Measurements from ENCODE around the gene CD99. TPM values are rescaled to one million over a fixed set of nuclear protein-coding genes. Genes with fewer than 3 reads are reported as not detected.

CD99 gene
- total RNA-seq, 2 experiments from 2014 or later = 259 to 286 TPM

DNA sequence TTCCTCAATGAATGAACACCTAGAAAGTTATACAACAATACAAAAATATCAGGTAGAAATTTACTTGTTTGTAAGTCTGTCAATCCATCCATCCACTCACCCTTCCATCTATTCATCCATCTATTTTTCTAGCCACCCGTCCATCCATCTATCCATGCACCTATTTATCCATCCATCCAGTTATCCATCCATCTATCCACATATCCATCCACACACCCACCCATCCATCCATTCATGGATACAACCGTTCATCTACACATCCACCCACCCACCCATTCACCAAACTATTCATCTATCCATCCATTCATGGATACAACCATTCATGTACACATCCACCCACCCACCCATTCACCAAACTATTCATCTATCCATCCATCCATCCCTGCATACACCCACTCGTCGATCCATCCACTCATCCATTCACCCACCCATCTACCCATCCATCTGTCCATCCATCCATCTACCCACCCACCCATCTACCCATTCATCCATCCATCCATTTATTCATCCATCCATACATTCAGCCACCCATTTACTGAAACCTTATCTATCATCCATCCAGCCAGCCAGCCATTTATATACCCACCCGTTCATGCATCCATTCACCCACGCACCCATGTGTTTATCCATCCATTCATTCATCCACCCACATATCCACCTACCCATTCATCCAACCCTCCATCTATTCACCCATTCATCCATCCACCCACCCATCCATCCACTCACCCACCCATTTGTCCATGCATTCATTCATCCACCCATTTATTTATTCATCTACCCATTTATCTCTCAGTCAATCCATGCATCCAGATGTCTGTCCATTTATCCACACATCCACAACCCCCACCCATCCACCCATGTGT, 10.4 kb upstream of the CD99 start:
- H3K4me1 Mint-ChIP-seq = no peaks in the 10 kb centered on the region
- no peak for DNase-seq
- H3K27ac Mint-ChIP-seq = no peak overlapping the region
- ATAC-seq = no peak
- H3K27me3 Mint-ChIP-seq = no peaks in the 10 kb centered on the region
- H3K36me3 Mint-ChIP-seq = no peaks in the 10 kb centered on the region
- H3K9me3 Mint-ChIP-seq (ENCODE audit: low read depth) = no peaks in the 10 kb centered on the region
- H3K4me3 Mint-ChIP-seq = no peak overlapping the region
- CTCF ChIA-PET = no interaction called here

DNA sequence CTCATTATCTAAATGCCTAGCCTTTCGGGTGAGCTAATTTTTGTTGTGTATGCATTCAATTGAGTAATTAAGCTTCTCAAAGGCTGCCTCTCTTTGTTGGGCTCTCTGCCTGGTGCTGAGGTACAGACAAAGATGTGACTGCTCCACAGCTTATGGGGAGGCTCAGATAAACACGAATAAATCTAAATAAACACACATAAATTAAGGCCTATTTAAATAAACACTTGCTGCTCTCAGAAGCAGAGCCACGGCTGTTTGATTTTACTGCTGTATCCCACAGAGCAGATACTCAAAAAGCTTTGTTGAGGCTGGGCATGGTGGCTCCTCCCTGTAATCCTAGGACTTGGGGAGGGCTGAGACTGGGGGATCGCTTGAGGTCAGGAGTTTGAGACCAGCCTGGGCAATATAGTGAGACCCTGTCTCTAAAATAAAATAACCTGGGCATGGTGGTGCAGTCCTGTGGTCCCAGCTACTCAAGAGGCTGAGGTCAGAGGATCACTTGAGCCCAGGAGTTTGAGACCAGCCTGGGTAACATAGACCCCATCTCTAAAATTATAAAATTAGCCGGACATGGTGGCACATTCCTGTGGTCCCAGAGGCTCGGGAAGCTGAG, 8.4 kb upstream of the CD99 start:
- CTCF ChIA-PET = no interaction called here
- H3K27me3 Mint-ChIP-seq = peaks cover 5% of the 10 kb centered on the region
- no peak overlapping the region for H3K27ac Mint-ChIP-seq
- ATAC-seq = no peak
- H3K36me3 Mint-ChIP-seq = no peaks in the 10 kb centered on the region
- H3K4me3 Mint-ChIP-seq = no peak overlapping the region
- no peak for DNase-seq
- no peaks in the 10 kb centered on the region for H3K4me1 Mint-ChIP-seq
- H3K9me3 Mint-ChIP-seq (ENCODE audit: low read depth) = no peaks in the 10 kb centered on the region

DNA sequence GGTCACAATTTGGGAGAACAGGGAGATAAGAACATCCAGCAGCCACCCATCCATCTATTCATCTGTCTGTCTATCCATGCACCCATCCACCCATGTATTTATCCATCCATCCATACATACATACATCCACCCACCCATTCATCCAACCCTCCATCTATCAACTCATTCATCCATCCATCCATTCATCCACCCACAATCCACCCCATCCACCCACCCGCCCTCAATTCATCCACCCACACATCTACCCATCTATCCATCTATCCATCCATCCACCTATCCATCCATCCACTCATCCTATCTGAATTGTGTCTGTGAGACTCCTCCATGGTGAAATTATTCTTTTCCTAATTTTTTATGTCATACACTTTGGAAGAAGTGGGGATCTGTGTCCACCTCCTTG, 6.8 kb upstream of the CD99 start:
- H3K4me3 Mint-ChIP-seq = no peak overlapping the region
- no peaks in the 10 kb centered on the region for H3K4me1 Mint-ChIP-seq
- CTCF ChIA-PET = no interaction called here
- no peaks in the 10 kb centered on the region for H3K36me3 Mint-ChIP-seq
- H3K9me3 Mint-ChIP-seq (ENCODE audit: low read depth) = no peaks in the 10 kb centered on the region
- DNase-seq (no peak), ATAC-seq (no peak)
- H3K27ac Mint-ChIP-seq = no peak overlapping the region
- peaks cover 5% of the 10 kb centered on the region for H3K27me3 Mint-ChIP-seq

DNA sequence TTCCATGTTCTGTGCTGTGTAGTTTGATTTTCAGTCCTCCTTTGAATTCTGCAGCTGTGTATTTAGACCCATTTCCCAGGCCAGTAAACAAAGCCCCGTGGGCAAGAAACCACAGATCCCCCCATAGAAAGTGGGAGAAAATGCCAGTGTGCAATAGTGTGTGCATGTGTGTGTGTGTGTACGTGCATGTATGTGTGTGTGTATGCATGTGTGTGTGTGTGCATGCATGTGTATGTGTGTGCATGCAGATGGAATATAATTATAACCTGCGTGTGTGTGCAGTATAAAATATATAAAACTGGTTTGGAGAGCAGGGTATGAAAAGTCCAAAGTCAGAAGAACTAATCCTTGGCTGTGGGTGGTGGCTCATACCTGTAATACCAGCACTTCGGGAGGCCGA, 5.2 kb upstream of the CD99 start:
- Mint-ChIP-seq H3K27ac (no peak overlapping the region), H3K4me1 (no peaks in the 10 kb centered on the region), H3K27me3 (peaks cover 5% of the 10 kb centered on the region), H3K9me3 (ENCODE audit: low read depth) (no peaks in the 10 kb centered on the region), H3K4me3 (no peak overlapping the region), H3K36me3 (no peaks in the 10 kb centered on the region)
- CTCF ChIA-PET = no interaction called here
- no peak for ATAC-seq
- no peak for DNase-seq

DNA sequence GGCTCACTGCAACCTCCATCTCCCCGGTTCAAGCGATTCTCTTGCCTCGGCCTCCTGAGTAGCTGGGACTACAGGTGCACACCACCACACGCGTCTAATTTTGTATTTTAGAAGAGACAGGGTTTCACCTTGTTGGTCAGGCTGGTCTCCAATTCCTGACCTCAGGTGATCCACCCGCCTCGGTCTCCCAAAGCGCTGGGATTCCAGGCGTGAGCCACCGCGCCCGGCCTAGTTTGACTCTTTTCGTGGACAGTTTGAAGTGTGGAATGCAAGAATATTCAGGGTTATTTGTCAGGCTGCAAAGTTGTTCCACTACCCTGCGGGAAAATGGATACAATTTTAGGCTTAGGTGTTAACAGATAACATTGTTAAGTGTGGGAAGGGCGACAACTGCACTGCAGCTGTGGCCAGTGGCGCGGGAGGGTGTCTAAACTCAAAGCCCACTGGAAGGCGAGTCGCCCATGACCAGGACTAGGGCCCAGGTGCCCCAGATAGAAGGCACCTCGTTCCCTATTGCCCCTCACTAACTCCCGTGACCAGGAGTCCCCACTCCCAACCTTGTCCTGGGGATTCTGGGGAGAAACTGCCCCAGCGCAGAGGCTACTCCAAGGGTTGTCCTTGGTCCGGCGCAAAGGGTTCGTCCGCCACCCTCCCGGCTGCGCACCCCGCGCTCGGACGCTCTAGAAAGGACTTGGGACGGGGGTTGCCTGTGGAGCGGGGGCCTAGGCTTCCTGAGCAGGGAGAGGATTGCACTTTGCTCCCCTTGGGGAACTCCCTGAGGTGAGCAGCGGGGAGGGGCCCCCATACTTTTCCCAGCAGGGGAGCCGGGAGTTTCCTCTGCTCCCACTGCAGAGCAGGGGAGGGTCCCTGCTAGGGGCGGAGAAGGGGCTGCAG, 1.1 kb upstream of the CD99 start:
- Mint-ChIP-seq H3K36me3 (peaks cover 16% of the 10 kb centered on the region), H3K9me3 (ENCODE audit: low read depth) (no peaks in the 10 kb centered on the region), H3K27me3 (peaks cover 5% of the 10 kb centered on the region), H3K4me1 (peaks cover 17% of the 10 kb centered on the region), H3K27ac (no peak overlapping the region), H3K4me3 (peak overlapping the region; percentile 64)
- no peak for ATAC-seq
- no peak for DNase-seq
- CTCF ChIA-PET = no interaction called here

DNA sequence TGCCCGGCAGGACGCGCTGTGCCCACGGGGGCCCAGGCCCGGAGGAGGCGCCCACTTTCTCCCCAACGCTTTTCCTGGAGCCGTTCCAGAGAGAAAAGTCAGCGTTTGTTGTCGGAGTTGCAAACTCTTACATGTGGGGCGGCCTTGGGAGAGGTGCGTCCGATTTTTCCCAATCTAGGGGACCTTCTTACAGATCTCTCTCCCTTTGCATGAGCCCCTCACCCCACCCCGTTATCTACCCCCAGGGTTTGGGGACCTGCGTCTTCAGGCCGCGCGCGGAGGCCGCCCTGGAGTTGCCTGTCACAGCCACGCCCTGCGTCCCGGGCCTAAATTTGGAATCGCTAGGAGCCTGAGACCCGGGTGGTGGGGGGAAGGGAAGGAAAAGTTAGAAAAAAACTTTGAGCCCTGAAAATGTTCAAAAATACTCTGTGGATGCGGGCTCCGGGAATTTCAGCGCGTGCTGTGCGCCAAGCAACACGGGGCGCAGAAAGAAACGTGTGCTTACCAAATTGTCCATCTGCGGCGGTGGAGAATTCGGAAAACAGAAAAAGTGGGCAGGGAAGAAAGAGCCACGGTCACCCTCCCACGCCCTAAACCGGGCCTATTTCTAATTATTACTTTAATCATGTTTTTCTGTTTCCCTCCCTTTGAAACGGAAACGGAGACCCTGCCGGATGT, 587 bp downstream of the CD99 start:
- Mint-ChIP-seq H3K36me3 (peaks cover 24% of the 10 kb centered on the region), H3K27me3 (peaks cover 5% of the 10 kb centered on the region), H3K27ac (peak overlapping the region; percentile 96), H3K9me3 (ENCODE audit: low read depth) (no peaks in the 10 kb centered on the region), H3K4me1 (peaks cover 33% of the 10 kb centered on the region), H3K4me3 (peak overlapping the region; percentile 95)
- DNase-seq (peak; percentile 58), ATAC-seq (no peak)
- CTCF ChIA-PET = no interaction called here

DNA sequence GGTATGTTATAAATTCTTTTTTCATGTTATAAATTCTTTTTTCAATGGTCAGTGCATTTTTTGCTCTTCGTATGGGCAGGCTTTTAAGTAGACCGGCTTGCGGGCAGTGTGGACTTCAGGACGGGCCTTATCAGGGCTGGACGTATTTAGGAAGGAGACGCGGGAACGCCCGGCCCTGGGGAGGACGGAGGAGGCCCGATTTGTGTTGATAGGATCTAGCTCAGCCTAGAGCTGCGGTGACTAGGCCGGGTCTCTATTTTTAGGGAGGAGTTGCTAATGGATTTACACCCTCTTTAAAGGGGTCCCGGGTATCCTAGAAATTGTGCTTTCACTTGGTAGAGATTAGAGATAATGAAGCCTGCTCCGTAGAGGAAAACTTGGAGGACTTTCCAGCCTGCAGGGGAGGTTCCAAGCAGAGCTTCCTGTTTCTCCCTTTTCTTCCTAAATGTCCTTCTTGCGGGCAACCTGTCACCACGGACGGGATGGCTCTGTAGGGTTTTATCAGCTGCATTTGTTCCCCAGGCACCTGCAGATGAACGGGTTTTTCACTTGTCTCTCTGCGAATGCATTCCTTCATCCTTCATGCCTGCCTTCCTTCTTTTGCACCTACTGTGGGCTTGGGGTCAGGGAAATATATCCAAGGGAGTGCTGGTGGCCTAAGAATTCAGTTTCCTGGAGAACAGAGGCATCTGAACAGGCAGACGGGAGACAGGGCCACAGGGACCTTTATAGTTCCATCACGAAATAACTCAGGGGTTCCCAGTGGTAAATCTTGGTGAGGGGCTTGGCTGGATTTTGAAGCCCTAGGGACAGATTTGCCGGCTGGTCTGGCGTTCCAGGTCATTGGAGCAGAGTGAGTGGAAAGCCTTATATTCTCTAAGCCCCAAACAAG, 1.4 kb downstream of the CD99 start:
- ATAC-seq (no peak), DNase-seq (peak; percentile 58)
- peaks cover 28% of the 10 kb centered on the region for H3K36me3 Mint-ChIP-seq
- peak overlapping the region; percentile 96 for H3K27ac Mint-ChIP-seq
- H3K4me3 Mint-ChIP-seq = peak overlapping the region; percentile 95
- CTCF ChIA-PET = no interaction called here
- H3K9me3 Mint-ChIP-seq (ENCODE audit: low read depth) = no peaks in the 10 kb centered on the region
- no peaks in the 10 kb centered on the region for H3K27me3 Mint-ChIP-seq
- peaks cover 41% of the 10 kb centered on the region for H3K4me1 Mint-ChIP-seq

DNA sequence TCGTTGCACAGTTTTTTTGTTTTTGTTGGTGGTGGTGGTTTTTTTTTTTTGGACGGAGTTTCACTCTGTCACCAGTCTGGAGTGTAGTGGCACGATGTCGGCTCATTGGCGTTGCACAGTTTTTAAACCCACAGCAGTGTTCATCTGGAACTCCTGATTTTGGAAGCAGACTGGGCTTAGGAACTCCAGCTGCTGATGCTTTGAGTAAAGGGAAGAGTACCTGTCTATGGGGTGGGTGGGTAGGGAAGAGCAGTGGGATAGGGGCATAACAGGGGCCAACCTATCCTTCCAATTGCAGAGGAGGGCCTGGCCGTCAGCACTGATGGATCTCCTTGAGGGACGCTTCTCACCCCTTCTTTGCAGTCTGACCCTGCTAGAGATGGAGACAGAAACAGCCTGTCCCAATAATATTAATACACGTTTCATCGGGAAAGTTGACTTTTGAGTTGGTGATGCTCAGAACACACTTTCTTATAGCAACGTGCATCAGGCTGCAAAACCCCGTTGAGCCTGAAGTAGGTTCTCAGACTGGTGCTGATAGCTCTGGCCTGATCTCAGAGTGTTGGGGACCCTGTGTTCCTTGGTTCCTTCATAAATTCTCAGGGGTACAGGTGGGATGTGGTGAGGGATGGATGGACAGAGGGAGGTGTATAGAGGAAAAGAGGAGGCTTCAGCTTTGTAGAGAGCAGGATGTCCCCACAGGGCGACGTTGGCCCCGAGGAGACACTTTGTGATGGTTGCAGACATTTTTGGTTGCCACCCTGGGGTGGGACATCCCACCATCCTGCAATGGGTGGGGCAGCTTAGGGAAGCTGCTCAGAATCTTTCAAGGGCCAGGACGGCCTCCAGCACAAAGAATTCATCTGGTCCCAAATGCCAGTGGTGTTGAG, 2.3 kb downstream of the CD99 start:
- DNase-seq = peak; percentile 49
- CTCF ChIA-PET = no interaction called here
- Mint-ChIP-seq H3K27me3 (no peaks in the 10 kb centered on the region), H3K9me3 (ENCODE audit: low read depth) (no peaks in the 10 kb centered on the region), H3K4me1 (peaks cover 50% of the 10 kb centered on the region), H3K36me3 (peaks cover 30% of the 10 kb centered on the region), H3K4me3 (peak overlapping the region; percentile 95), H3K27ac (peak overlapping the region; percentile 96)
- no peak for ATAC-seq

DNA sequence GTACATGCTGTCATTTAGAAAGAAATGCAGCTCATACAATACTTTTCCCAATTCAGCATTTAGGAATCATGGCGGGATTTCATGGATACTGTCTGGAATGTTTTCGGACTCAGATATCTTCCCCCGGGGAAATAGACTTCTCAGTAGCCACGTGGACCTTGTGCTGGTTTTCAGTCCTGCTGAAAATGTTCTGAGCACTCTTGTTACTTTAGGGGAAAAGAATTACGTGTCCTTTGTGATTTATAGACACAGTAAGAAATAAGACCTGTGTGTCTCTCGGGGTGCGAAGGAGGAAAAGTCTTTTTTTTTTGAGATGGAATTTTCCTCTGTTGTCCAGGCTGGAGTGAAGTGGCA, 3.8 kb downstream of the CD99 start:
- H3K9me3 Mint-ChIP-seq (ENCODE audit: low read depth) = no peaks in the 10 kb centered on the region
- H3K36me3 Mint-ChIP-seq = peaks cover 40% of the 10 kb centered on the region
- peak overlapping the region; percentile 95 for H3K4me3 Mint-ChIP-seq
- no peak for DNase-seq
- ATAC-seq = no peak
- H3K4me1 Mint-ChIP-seq = peaks cover 63% of the 10 kb centered on the region
- H3K27me3 Mint-ChIP-seq = no peaks in the 10 kb centered on the region
- H3K27ac Mint-ChIP-seq = peak overlapping the region; percentile 96
- CTCF ChIA-PET = no interaction called here

DNA sequence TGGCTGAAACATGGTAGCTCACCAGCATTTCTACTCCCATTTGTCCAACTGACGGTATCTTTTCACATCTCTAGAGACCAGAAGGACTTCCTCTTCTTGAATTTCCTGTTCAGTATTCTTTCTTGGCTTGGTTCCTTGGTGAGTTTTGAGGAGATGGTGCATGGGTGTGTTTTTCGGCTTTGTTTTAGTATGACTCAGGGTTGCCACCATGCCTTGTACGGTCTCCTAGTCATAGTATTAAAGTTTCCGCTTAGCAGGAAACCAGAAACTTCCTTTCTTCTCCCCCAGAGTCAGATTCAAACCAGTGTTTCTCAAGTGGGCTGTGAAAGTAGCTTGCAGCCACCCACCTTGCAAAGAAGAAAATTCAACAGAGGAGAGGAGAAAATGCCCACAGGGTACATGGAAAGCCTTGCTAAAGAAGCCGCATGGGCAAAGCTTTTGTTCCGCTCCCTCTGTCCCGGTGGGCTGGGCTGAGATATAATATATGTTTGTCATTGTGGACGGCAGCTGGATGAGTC, 5.7 kb downstream of the CD99 start:
- H3K27me3 Mint-ChIP-seq = no peaks in the 10 kb centered on the region
- H3K4me1 Mint-ChIP-seq = peaks cover 82% of the 10 kb centered on the region
- DNase-seq (peak; percentile 83), ATAC-seq (peak; percentile 76)
- H3K9me3 Mint-ChIP-seq (ENCODE audit: low read depth) = peaks cover 5% of the 10 kb centered on the region
- CTCF ChIA-PET = no interaction called here
- peak overlapping the region; percentile 67 for H3K4me3 Mint-ChIP-seq
- H3K36me3 Mint-ChIP-seq = peaks cover 57% of the 10 kb centered on the region
- H3K27ac Mint-ChIP-seq = peak overlapping the region; percentile 96

DNA sequence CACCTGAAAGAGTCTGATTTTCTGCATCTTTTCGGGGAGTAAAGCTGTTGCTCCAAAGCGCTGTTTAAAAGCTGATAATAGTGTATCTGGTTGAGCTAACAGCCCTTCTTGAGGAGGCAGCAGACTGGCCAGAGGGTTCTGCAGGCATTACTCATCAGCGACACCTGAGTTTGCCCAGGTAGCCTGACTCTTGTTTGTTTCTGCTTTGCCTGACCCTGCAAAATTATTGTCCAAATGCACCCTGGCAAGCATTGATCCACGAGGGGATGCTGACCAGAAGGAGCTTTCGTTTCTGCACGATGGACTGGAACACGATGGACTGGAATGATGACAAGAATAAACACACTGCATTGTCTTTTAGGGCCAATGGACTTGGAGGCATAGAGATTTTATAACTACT, 6.2 kb downstream of the CD99 start:
- H3K27me3 Mint-ChIP-seq = no peaks in the 10 kb centered on the region
- peak; percentile 51 for DNase-seq
- CTCF ChIA-PET = no interaction called here
- H3K27ac Mint-ChIP-seq = peak overlapping the region; percentile 96
- peaks cover 5% of the 10 kb centered on the region for H3K9me3 Mint-ChIP-seq (ENCODE audit: low read depth)
- H3K36me3 Mint-ChIP-seq = peaks cover 56% of the 10 kb centered on the region
- ATAC-seq = peak; percentile 6
- H3K4me1 Mint-ChIP-seq = peaks cover 87% of the 10 kb centered on the region
- H3K4me3 Mint-ChIP-seq = peak overlapping the region; percentile 67

All from activated CD8-positive, alpha-beta memory T cell treated with anti-CD3 and anti-CD28 coated beads, Interleukin-2, amount 10 ng/mL, durations not matched to agents 7 days and 5 days (primary cell).